H1 (cell line): ENCODE results near the gene MGAT5. TPM values are rescaled to one million over a fixed set of nuclear protein-coding genes. Genes with fewer than 3 reads are reported as not detected.

ENCODE experiments used
- CTCF ChIA-PET: fragments of 300-600 bp; sonication (Branson Sonifier 250); formaldehyde crosslinking; loops from one replicate; lab custom pipeline; 2021; ENCODE audit not compliant: partially characterized antibody; lab: Charles Lee
- POLR2A ChIA-PET: fragments of 300-600 bp; sonication (Branson Sonifier 250); formaldehyde crosslinking; loops from one replicate; lab custom pipeline; 2021; ENCODE audit warnings: inconsistent platforms; ENCODE audit not compliant: partially characterized antibody; lab: Charles Lee
- DNase-seq, 2 experiments: peaks; one replicate each; pipeline versions ENCODE4 v3.0.0 to v3.0.0-alpha.2; 2010 to 2022; ENCODE audit warnings: low spot score in 2 of 2, low read depth in 1 of 2, mixed read lengths in 1 of 2
- FAIRE-seq: peaks from 2 replicates; lab custom pipeline; 2011; peaks lifted over from hg19 to GRCh38; lab: Jason Lieb, UNC
- H2AFZ ChIP-seq: 2 replicates; pipeline ENCODE4 v1.8.1; 2012; ENCODE audit warnings: low read length, inconsistent platforms
- H2AK5ac ChIP-seq: 2 replicates; pipeline ENCODE4 v1.6.1; 2013; ENCODE audit warnings: low read depth, low read length
- H2BK120ac ChIP-seq: replicated peaks from 2 replicates; pipeline ENCODE3; 2013; ENCODE audit warnings: low read depth, low read length, inconsistent platforms
- H2BK12ac ChIP-seq: 2 replicates; pipeline ENCODE4 v1.6.1; 2013; ENCODE audit warnings: low read depth, low read length
- H2BK15ac ChIP-seq: 2 replicates; pipeline ENCODE4 v1.6.1; 2013; ENCODE audit warnings: low read length
- H2BK20ac ChIP-seq: 2 replicates; pipeline ENCODE4 v1.6.1; 2013; ENCODE audit warnings: low read length
- H2BK5ac ChIP-seq: 2 replicates; pipeline ENCODE4 v1.6.1; 2013; ENCODE audit warnings: low read depth, low read length
- H3K14ac ChIP-seq: 2 replicates; pipeline ENCODE4 v1.6.1; 2013; ENCODE audit warnings: inconsistent platforms; ENCODE audit not compliant: insufficient read length
- H3K18ac ChIP-seq: 2 replicates; pipeline ENCODE4 v1.6.1; 2013; ENCODE audit warnings: low read length; ENCODE audit errors: extremely low read depth
- H3K23ac ChIP-seq: 2 replicates; pipeline ENCODE4 v1.6.1; 2013; ENCODE audit warnings: inconsistent platforms; ENCODE audit not compliant: insufficient read length
- H3K23me2 ChIP-seq: 2 replicates; pipeline ENCODE4 v1.6.1; 2013; ENCODE audit warnings: low read depth, low read length
- H3K27ac ChIP-seq: 2 replicates; pipeline ENCODE4 v1.6.1; 2011; ENCODE audit warnings: low read depth, low read length, inconsistent platforms
- H3K27me3 ChIP-seq, 4 experiments: replicated peaks in 1 of 4; 1 replicate in 1 of 4; 2 replicates in 3 of 4; pipeline versions ENCODE4 v1.6.1 to v1.8.1; 2011 to 2013; ENCODE audit warnings: low read length in 3 of 4, mild to moderate bottlenecking in 3 of 4, inconsistent platforms in 2 of 4, mixed read lengths in 2 of 4, moderate library complexity in 1 of 4; ENCODE audit not compliant: control insufficient read depth in 3 of 4, insufficient read depth in 3 of 4; ENCODE audit errors: extremely low read depth in 1 of 4
- H3K36me3 ChIP-seq, 4 experiments: 2 replicates each; pipeline versions ENCODE4 v1.6.1 to v1.8.1; 2011 to 2013; ENCODE audit warnings: mild to moderate bottlenecking in 4 of 4, low read length in 3 of 4, moderate library complexity in 2 of 4, control low read depth in 1 of 4, inconsistent platforms in 1 of 4; ENCODE audit not compliant: insufficient read depth in 4 of 4, control insufficient read depth in 2 of 4
- H3K4ac ChIP-seq: replicated peaks from 2 replicates; pipeline ENCODE3; 2013; ENCODE audit warnings: low read length, low read depth, mixed read lengths, inconsistent platforms; ENCODE audit not compliant: insufficient read length
- H3K4me1 ChIP-seq, 4 experiments: replicated peaks in 1 of 4; 1 replicate in 1 of 4; 2 replicates in 3 of 4; pipeline versions ENCODE4 v1.6.1 to v1.8.1; 2011 to 2013; ENCODE audit warnings: low read length in 3 of 4, inconsistent platforms in 2 of 4, mixed read lengths in 1 of 4; ENCODE audit not compliant: insufficient read depth in 4 of 4, control insufficient read depth in 3 of 4
- H3K4me2 ChIP-seq, 2 experiments: 2 replicates each; pipeline versions ENCODE4 v1.6.1 to v1.8.1; 2011 to 2013; ENCODE audit warnings: low read depth in 2 of 2, low read length in 2 of 2, control low read depth in 1 of 2, inconsistent platforms in 1 of 2, mild to moderate bottlenecking in 1 of 2; ENCODE audit not compliant: insufficient read depth in 1 of 2
- H3K4me3 ChIP-seq, 4 experiments: fragments of 200-600, 300-600 bp in 1 of 4; sonication (generic), shearing (Covaris generic), sonication (Bioruptor Twin) in 1 of 4; 2 replicates each; pipeline versions ENCODE4 v1.5.1 to v1.8.1; 2011 to 2016; ENCODE audit warnings: low read length in 4 of 4, low read depth in 3 of 4, control low read depth in 2 of 4, inconsistent platforms in 2 of 4, mild to moderate bottlenecking in 2 of 4, mixed read lengths in 1 of 4, moderate library complexity in 1 of 4; ENCODE audit not compliant: insufficient read depth in 2 of 4; ENCODE audit errors: extremely low read depth in 1 of 4
- H3K56ac ChIP-seq: replicated peaks from 2 replicates; pipeline ENCODE3; 2013; ENCODE audit warnings: low read depth, mild to moderate bottlenecking, mixed read lengths, low read length, inconsistent platforms; ENCODE audit not compliant: insufficient read length
- H3K79me1 ChIP-seq: 2 replicates; pipeline ENCODE4 v1.6.1; 2013; ENCODE audit warnings: low read depth, low read length, control low read depth
- H3K79me2 ChIP-seq, 2 experiments: 2 replicates each; pipeline versions ENCODE4 v1.6.1 to v1.8.1; 2012 to 2013; ENCODE audit warnings: low read length in 2 of 2, mild to moderate bottlenecking in 2 of 2, inconsistent platforms in 1 of 2; ENCODE audit not compliant: insufficient read depth in 2 of 2, control insufficient read depth in 1 of 2
- H3K9ac ChIP-seq, 4 experiments: replicated peaks in 1 of 4; 1 replicate in 1 of 4; 2 replicates in 3 of 4; pipeline versions ENCODE4 v1.6.1 to v1.8.1; 2011 to 2013; ENCODE audit warnings: low read depth in 3 of 4, low read length in 3 of 4, control low read depth in 2 of 4, mild to moderate bottlenecking in 2 of 4, moderate library complexity in 2 of 4, inconsistent platforms in 1 of 4; ENCODE audit errors: extremely low read depth in 1 of 4
- H3K9me3 ChIP-seq, 2 experiments: 2 replicates each; pipeline versions ENCODE4 v1.6.1 to v1.8.1; 2012 to 2013; ENCODE audit warnings: mild to moderate bottlenecking in 2 of 2, moderate library complexity in 2 of 2, control low read depth in 1 of 2, inconsistent platforms in 1 of 2, low read depth in 1 of 2, low read length in 1 of 2, mixed read lengths in 1 of 2; ENCODE audit not compliant: insufficient read depth in 2 of 2
- H4K20me1 ChIP-seq, 2 experiments: replicated peaks in 1 of 2; 2 replicates each; pipeline versions ENCODE3 to v1.8.1; 2011 to 2013; ENCODE audit warnings: inconsistent platforms in 2 of 2, low read length in 2 of 2, mild to moderate bottlenecking in 1 of 2; ENCODE audit not compliant: insufficient read depth in 2 of 2, control insufficient read depth in 1 of 2
- H4K5ac ChIP-seq: 2 replicates; pipeline ENCODE4 v1.6.1; 2013; ENCODE audit warnings: low read length, low read depth, mixed read lengths, inconsistent platforms; ENCODE audit not compliant: insufficient read length
- H4K8ac ChIP-seq: 2 replicates; pipeline ENCODE4 v1.8.0; 2013; ENCODE audit warnings: mild to moderate bottlenecking, moderate library complexity, low read length, inconsistent platforms; ENCODE audit not compliant: insufficient read depth; ENCODE audit errors: extremely low read depth
- H4K91ac ChIP-seq: replicated peaks from 2 replicates; pipeline ENCODE3; 2013; ENCODE audit warnings: low read length, mixed read lengths, inconsistent platforms; ENCODE audit not compliant: insufficient read length
- ASH2L ChIP-seq: fragments of 200-600, 300-600 bp; sonication (generic); IDR thresholded peaks from one replicate; pipeline ENCODE4 v1.7.1; 2017; ENCODE audit warnings: low read length
- BACH1 ChIP-seq: IDR thresholded peaks from 2 replicates; pipeline ENCODE4 v1.6.1; 2012; ENCODE audit warnings: low read length, improper control_type of control experiment
- CEBPB ChIP-seq: IDR thresholded peaks from 2 replicates; pipeline ENCODE4 v1.6.1; 2012; ENCODE audit warnings: low read depth, low read length
- MAFK ChIP-seq: IDR thresholded peaks from 2 replicates; pipeline ENCODE4 v1.6.1; 2012; ENCODE audit warnings: low read depth, mild to moderate bottlenecking, improper control_type of control experiment, low read length
- SP4 ChIP-seq: IDR thresholded peaks from 2 replicates; pipeline ENCODE4 v1.6.1; 2012; ENCODE audit warnings: low read length, inconsistent platforms
- WGBS, 2 experiments: shearing (Covaris generic) in 1 of 2; methylation state at CpG; one replicate each; pipeline versions ENCODE4 v1.1.6 to v1.1.7; 2013 to 2015; ENCODE audit warnings: low lambda C conversion rate in 2 of 2, mixed read lengths in 2 of 2, inconsistent platforms in 1 of 2, low coverage in 1 of 2, missing lambda C conversion rate in 1 of 2; ENCODE audit not compliant: insufficient replicate concordance in 2 of 2, insufficient coverage in 1 of 2, insufficient read length in 1 of 2; ENCODE audit errors: extremely low coverage in 1 of 2, missing lambda C conversion rate in 1 of 2; 5-methylcytosine and 5-hydroxymethylcytosine counted together
- polyA plus RNA-seq, 7 experiments: library from polyadenylated mRNA; depleted of rRNA in 3 of 7; stranded (reverse) in 5 of 7; unstranded in 2 of 7; fragments of >200 nt in 5 of 7; fragments of 200-250 nt in 2 of 7; gene quantifications; 1 replicate in 5 of 7; 2 replicates in 1 of 7; 4 replicates in 1 of 7; pipeline versions ENCODE4 v1.2.1 to v1.2.3, GENCODE V29; 2011 to 2013; ENCODE audit warnings: missing spikeins in 2 of 7, mixed read lengths in 2 of 7
- total RNA-seq: library from RNA; stranded (reverse); fragmentation: NEBNext Ultra II Directional; extraction: Animal tissue kit (Norgen Biotek cat#: 25700); gene quantifications from 2 replicates; pipeline ENCODE4 v1.2.1, GENCODE V29; 2021

Gene MGAT5
- total and polyA plus RNA-seq, 2 of the 8 experiments (the other 6 are each of a cell fraction or from before 2014, with no cell fraction given) = 11.2 to 49.2 TPM

- H3K79me2 ChIP-seq = no peaks in the 10 kb centered on the region
- no peak for TF ChIP-seq ASH2L
- TF ChIP-seq BACH1 = no peak
- no peak for TF ChIP-seq SP4
- no peak for TF ChIP-seq MAFK
- no peak for TF ChIP-seq CEBPB
- no peak overlapping the region for H3K18ac ChIP-seq
- H3K23me2 ChIP-seq = no peaks in the 10 kb centered on the region
- FAIRE-seq (no peak), DNase-seq (no peak)
- H3K9me3 ChIP-seq = no peaks in the 10 kb centered on the region
- H3K79me1 ChIP-seq = no peaks in the 10 kb centered on the region
- H4K8ac ChIP-seq = no peak overlapping the region
- H4K5ac ChIP-seq = no peak overlapping the region
- CTCF ChIA-PET = interaction anchor here (0.6 to 1.9 kb wide), 6 partner anchors 27 to 717 kb away, joined by 3 to 7 read pairs (median 4); no protein-coding TSS in a partner anchor
- 86% methylated on average over 9 of the region's 9 CpGs; no CpG with 5 or more reads in 1 of the 2 experiments for WGBS, 2 experiments
- no peak overlapping the region for H2BK12ac ChIP-seq
- H3K36me3 ChIP-seq = peaks cover 0 to 6% (median 0%) of the 10 kb centered on the region in 4 experiments; a peak in 1 of 8 replicates
- no peak overlapping the region for H3K14ac ChIP-seq
- H2BK15ac ChIP-seq = no peak overlapping the region
- H4K20me1 ChIP-seq = peaks cover 10 to 11% of the 10 kb centered on the region in 2 experiments
- H2AFZ ChIP-seq = no peak overlapping the region
- peaks cover 0 to 2% (median 0%) of the 10 kb centered on the region in 4 experiments; a peak in 1 of 7 replicates for H3K4me1 ChIP-seq
- no peak overlapping the region for H3K56ac ChIP-seq
- H3K4me3 ChIP-seq = no peak overlapping the region
- H3K4ac ChIP-seq = no peak overlapping the region
- no peak overlapping the region for H4K91ac ChIP-seq
- H3K23ac ChIP-seq = no peak overlapping the region
- no peaks in the 10 kb centered on the region; a peak in 2 of 7 replicates for H3K27me3 ChIP-seq
- no peak overlapping the region for H2BK5ac ChIP-seq
- H2BK120ac ChIP-seq = no peak overlapping the region
- POLR2A ChIA-PET = no interaction called here
- H3K4me2 ChIP-seq = no peak overlapping the region
- H2BK20ac ChIP-seq = no peak overlapping the region
- no peak overlapping the region for H2AK5ac ChIP-seq
- H3K27ac ChIP-seq = no peak overlapping the region
- no peak overlapping the region for H3K9ac ChIP-seq
Measured at GRCh38 chr2:134272806-134273205, 18.9 kb downstream of the MGAT5 start.
